ENCODE data around the gene KLF1.
A peak's percentile ranks its signal among the peaks of the same experiment; 100 is the strongest.

Gene KLF1

GRCh38 chr19:12838182-12838885, 48.7 kb downstream of the KLF1 start, which contains the start of gene MAST1:
Gene MAST1, plus strand, starts transcription at chr19:12838515. Its CDS starts 58 bp downstream, at chr19:12838573.
- TF ChIP-seq CTCF (IDR thresholded peaks at IDR 0.05; ENCODE audit: low read depth, low read length) = no peak
- H3K4me3 ChIP-seq (ENCODE audit: low read depth, low read length) = peak within 1 kb of the TSS; percentile 35

GRCh38 chr19:12837225-12837624, 49.8 kb downstream of the KLF1 start:
- H3K4me3 ChIP-seq (ENCODE audit: low read depth, low read length) = no peak overlapping the region
- TF ChIP-seq CTCF (IDR thresholded peaks at IDR 0.05; ENCODE audit: low read depth, low read length) = no peak

GRCh38 chr19:12836529-12836863, 50.5 kb downstream of the KLF1 start:
- no peak overlapping the region for H3K4me3 ChIP-seq (ENCODE audit: low read depth, low read length)
- no peak for TF ChIP-seq CTCF (IDR thresholded peaks at IDR 0.05; ENCODE audit: low read depth, low read length)

- TF ChIP-seq CTCF (IDR thresholded peaks at IDR 0.05; ENCODE audit: low read depth, low read length) = no peak
- H3K4me3 ChIP-seq (ENCODE audit: low read depth, low read length) = no peak overlapping the region
Observed at GRCh38 chr19:12834976-12835757, 51.8 kb downstream of the KLF1 start.

- H3K4me3 ChIP-seq (ENCODE audit: low read depth, low read length) = peak within 1 kb of the TSS; percentile 49
- TF ChIP-seq CTCF (IDR thresholded peaks at IDR 0.05; ENCODE audit: low read depth, low read length) = no peak
Observed at GRCh38 chr19:12834566-12834943, 52.4 kb downstream of the KLF1 start, which contains the start of gene RTBDN. Gene RTBDN, minus strand, starts transcription at chr19:12834579. Its CDS starts 4,600 bp downstream, at chr19:12829979.

Data from WI38 (cell line).